ENCODE data around the gene TSNAXIP1.

Gene TSNAXIP1

GRCh38 chr16:67801241-67801640 is 5.4 kb upstream of the TSNAXIP1 start:
- Histone ChIP-seq H3K27ac (ENCODE audit: insufficient read depth in 1 of 2, low read depth in 1 of 2, low read length in 2 of 2, poor library complexity in 1 of 2, severe bottlenecking in 2 of 2) (no peak overlapping the region), H3K9me3 (ENCODE audit: control extremely low read depth in 1 of 5, control insufficient read depth in 4 of 5, insufficient read depth in 2 of 5, low read depth in 1 of 5, low read length in 4 of 5) (no peaks in the 10 kb centered on the region), H3K4me3 (ENCODE audit: control insufficient read depth in 1 of 7, extremely low read depth in 1 of 7, insufficient read depth in 4 of 7, low read depth in 2 of 7, low read length in 6 of 7) (no peak overlapping the region), H3K36me3 (ENCODE audit: control insufficient read depth in 4 of 4, insufficient read depth in 4 of 4, low read length in 3 of 4) (peaks cover 9 to 31% (median 26%) of the 10 kb centered on the region in 4 experiments), H3K4me1 (ENCODE audit: control extremely low read depth in 1 of 4, control insufficient read depth in 4 of 4, insufficient read depth in 4 of 4, low read length in 3 of 4) (peaks cover 10 to 29% (median 16%) of the 10 kb centered on the region in 4 experiments), H3K27me3 (replicated peaks in 2 of 5; ENCODE audit: control insufficient read depth in 4 of 5, insufficient read depth in 5 of 5, low read length in 4 of 5) (no peaks in the 10 kb centered on the region)
- ChIA-PET POLR2A (no interaction called here), CTCF (interaction anchor here (1.0 to 2.5 kb wide), 6 partner anchors 15 to 348 kb away, joined by 3 to 12 read pairs (median 4); partner anchors contain the start of gene NUTF2)
- no peak for DNase-seq
- 86% methylated on average over 1 of the region's 1 CpG for WGBS (ENCODE audit: insufficient coverage)

DNA sequence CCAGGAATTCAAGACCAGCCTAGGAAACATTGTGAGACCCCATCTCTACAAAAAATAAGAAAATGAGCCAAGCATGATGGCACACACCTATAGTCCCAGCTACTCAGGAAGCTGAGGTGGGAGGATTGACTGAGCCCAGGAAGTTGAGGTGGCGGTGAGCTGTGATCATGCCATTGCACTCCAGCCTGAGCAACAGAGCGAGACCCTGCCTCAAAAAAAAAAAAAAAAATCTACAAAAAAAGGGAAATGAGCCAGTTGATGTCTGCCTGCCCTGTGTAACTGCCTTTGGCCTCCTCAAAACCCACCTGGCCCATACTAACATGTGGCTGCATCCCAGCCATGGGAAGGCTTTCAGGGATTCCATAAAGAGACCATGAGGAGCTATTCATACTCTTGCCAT is 4.8 kb upstream of the TSNAXIP1 start:
- CTCF ChIA-PET, result interaction anchor here (0.8 to 2.5 kb wide), 5 partner anchors 14 to 129 kb away, joined by 3 to 12 read pairs (median 3); partner anchors contain the start of gene NUTF2

GRCh38 chr16:67803894-67804293 is 2.8 kb upstream of the TSNAXIP1 start:
- CTCF ChIA-PET, result interaction anchor here (0.9 kb wide), 1 partner anchor 131 kb away, joined by 5 read pairs; no protein-coding TSS in a partner anchor
- Histone ChIP-seq H3K4me1 (ENCODE audit: control extremely low read depth in 1 of 4, control insufficient read depth in 4 of 4, insufficient read depth in 4 of 4, low read length in 3 of 4) (peaks cover 10 to 38% (median 22%) of the 10 kb centered on the region in 4 experiments), H3K4me3 (ENCODE audit: control insufficient read depth in 1 of 7, extremely low read depth in 1 of 7, insufficient read depth in 4 of 7, low read depth in 2 of 7, low read length in 6 of 7) (no peak overlapping the region), H3K27me3 (replicated peaks in 2 of 5; ENCODE audit: control insufficient read depth in 4 of 5, insufficient read depth in 5 of 5, low read length in 4 of 5) (no peaks in the 10 kb centered on the region), H3K9me3 (ENCODE audit: control extremely low read depth in 1 of 5, control insufficient read depth in 4 of 5, insufficient read depth in 2 of 5, low read depth in 1 of 5, low read length in 4 of 5) (no peaks in the 10 kb centered on the region), H3K27ac (ENCODE audit: insufficient read depth in 1 of 2, low read depth in 1 of 2, low read length in 2 of 2, poor library complexity in 1 of 2, severe bottlenecking in 2 of 2) (no peak overlapping the region), H3K36me3 (ENCODE audit: control insufficient read depth in 4 of 4, insufficient read depth in 4 of 4, low read length in 3 of 4) (peaks cover 3 to 30% (median 19%) of the 10 kb centered on the region in 4 experiments)
- POLR2A ChIA-PET, result interaction anchor here (0.7 kb wide), 1 partner anchor 46 kb away, joined by 5 read pairs; no protein-coding TSS in a partner anchor
- 100% methylated on average over 1 of the region's 3 CpGs for WGBS (ENCODE audit: insufficient coverage)
- peak in 2 of 3 donors; percentile 35 to 51 for DNase-seq

More for the DNA sequence above, 4.8 kb upstream of the TSNAXIP1 start:
- H3K4me1 ChIP-seq (ENCODE audit: control extremely low read depth in 1 of 4, control insufficient read depth in 4 of 4, insufficient read depth in 4 of 4, low read length in 3 of 4), result peaks cover 10 to 30% (median 16%) of the 10 kb centered on the region in 4 experiments
- WGBS (ENCODE audit: insufficient coverage), result 60% methylated on average over 1 of the region's 2 CpGs
- POLR2A ChIA-PET, result no interaction called here
- peak overlapping the region in 1 of 2 experiments; percentile 3 for H3K27ac ChIP-seq (ENCODE audit: insufficient read depth in 1 of 2, low read depth in 1 of 2, low read length in 2 of 2, poor library complexity in 1 of 2, severe bottlenecking in 2 of 2)
- peak in 1 of 3 donors; percentile 28 for DNase-seq
- no peak overlapping the region for H3K4me3 ChIP-seq (ENCODE audit: control insufficient read depth in 1 of 7, extremely low read depth in 1 of 7, insufficient read depth in 4 of 7, low read depth in 2 of 7, low read length in 6 of 7)
- peaks cover 9 to 31% (median 26%) of the 10 kb centered on the region in 4 experiments for H3K36me3 ChIP-seq (ENCODE audit: control insufficient read depth in 4 of 4, insufficient read depth in 4 of 4, low read length in 3 of 4)
- H3K9me3 ChIP-seq (ENCODE audit: control extremely low read depth in 1 of 5, control insufficient read depth in 4 of 5, insufficient read depth in 2 of 5, low read depth in 1 of 5, low read length in 4 of 5), result no peaks in the 10 kb centered on the region
- H3K27me3 ChIP-seq (replicated peaks in 2 of 5; ENCODE audit: control insufficient read depth in 4 of 5, insufficient read depth in 5 of 5, low read length in 4 of 5), result no peaks in the 10 kb centered on the region

DNA sequence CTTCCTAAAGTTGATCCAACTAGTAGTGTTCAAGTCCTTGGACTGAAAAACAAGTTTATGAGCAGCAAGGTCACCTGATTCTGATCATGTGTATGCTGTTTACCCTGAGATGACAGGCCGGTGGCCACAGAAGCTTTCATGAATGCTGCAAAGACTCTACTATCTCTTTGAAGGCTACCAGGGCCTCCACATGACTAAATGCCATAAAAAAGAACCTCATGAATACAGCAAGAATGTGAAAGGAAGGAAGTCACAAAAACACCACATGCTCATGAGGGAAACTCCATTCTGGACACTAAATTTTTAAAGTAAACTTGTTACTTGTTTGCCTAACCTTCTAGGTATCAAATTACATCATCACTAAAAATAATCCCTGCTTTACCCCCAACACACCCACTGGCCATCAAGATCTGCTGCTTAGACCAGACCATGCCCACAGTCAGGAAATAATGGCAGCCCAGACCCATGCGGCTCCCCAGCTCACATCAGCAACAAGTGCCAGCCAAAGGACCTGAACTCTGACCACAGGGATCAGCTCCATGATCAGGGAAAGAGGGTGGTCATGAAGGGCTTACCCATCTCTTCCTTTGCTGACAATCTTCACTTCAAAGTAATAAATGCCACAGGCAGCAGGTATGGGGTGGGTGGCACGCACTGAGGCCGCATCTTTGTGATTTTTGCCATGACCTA is 1.7 kb upstream of the TSNAXIP1 start:
- H3K4me1 ChIP-seq (ENCODE audit: control extremely low read depth in 1 of 4, control insufficient read depth in 4 of 4, insufficient read depth in 4 of 4, low read length in 3 of 4), result peaks cover 10 to 38% (median 22%) of the 10 kb centered on the region in 4 experiments
- DNase-seq, result no peak
- POLR2A ChIA-PET, result no interaction called here
- peak overlapping the region in 1 of 2 experiments; percentile 94 for H3K27ac ChIP-seq (ENCODE audit: insufficient read depth in 1 of 2, low read depth in 1 of 2, low read length in 2 of 2, poor library complexity in 1 of 2, severe bottlenecking in 2 of 2)
- no peaks in the 10 kb centered on the region for H3K27me3 ChIP-seq (replicated peaks in 2 of 5; ENCODE audit: control insufficient read depth in 4 of 5, insufficient read depth in 5 of 5, low read length in 4 of 5)
- peaks cover 3 to 27% (median 16%) of the 10 kb centered on the region in 4 experiments for H3K36me3 ChIP-seq (ENCODE audit: control insufficient read depth in 4 of 4, insufficient read depth in 4 of 4, low read length in 3 of 4)
- WGBS (ENCODE audit: insufficient coverage), result 100% methylated on average over 3 of the region's 4 CpGs
- CTCF ChIA-PET, result interaction anchor here (0.5 to 0.9 kb wide), 2 partner anchors 11 to 12 kb away, joined by 3 to 4 read pairs; no protein-coding TSS in a partner anchor
- no peaks in the 10 kb centered on the region for H3K9me3 ChIP-seq (ENCODE audit: control extremely low read depth in 1 of 5, control insufficient read depth in 4 of 5, insufficient read depth in 2 of 5, low read depth in 1 of 5, low read length in 4 of 5)
- peak overlapping the region; percentile 78 to 100 (median 94) for H3K4me3 ChIP-seq (ENCODE audit: control insufficient read depth in 1 of 7, extremely low read depth in 1 of 7, insufficient read depth in 4 of 7, low read depth in 2 of 7, low read length in 6 of 7)

GRCh38 chr16:67805718-67806427 is 816 bp upstream of the TSNAXIP1 start:
- ChIA-PET POLR2A (interaction anchor here (1.1 to 1.2 kb wide), 2 partner anchors 10 to 24 kb away, joined by 3 to 6 read pairs; no protein-coding TSS in a partner anchor), CTCF (interaction anchor here (0.5 to 3.0 kb wide), 7 partner anchors 10 to 133 kb away, joined by 3 to 24 read pairs (median 3); no protein-coding TSS in a partner anchor)
- Histone ChIP-seq H3K4me1 (ENCODE audit: control extremely low read depth in 1 of 4, control insufficient read depth in 4 of 4, insufficient read depth in 4 of 4, low read length in 3 of 4) (peaks cover 10 to 36% (median 20%) of the 10 kb centered on the region in 4 experiments), H3K36me3 (ENCODE audit: control insufficient read depth in 4 of 4, insufficient read depth in 4 of 4, low read length in 3 of 4) (peaks cover 3 to 22% (median 11%) of the 10 kb centered on the region in 4 experiments), H3K4me3 (ENCODE audit: control insufficient read depth in 1 of 7, extremely low read depth in 1 of 7, insufficient read depth in 4 of 7, low read depth in 2 of 7, low read length in 6 of 7) (peak overlapping the region; percentile 78 to 100 (median 94)), H3K9me3 (ENCODE audit: control extremely low read depth in 1 of 5, control insufficient read depth in 4 of 5, insufficient read depth in 2 of 5, low read depth in 1 of 5, low read length in 4 of 5) (no peaks in the 10 kb centered on the region), H3K27ac (ENCODE audit: insufficient read depth in 1 of 2, low read depth in 1 of 2, low read length in 2 of 2, poor library complexity in 1 of 2, severe bottlenecking in 2 of 2) (peak overlapping the region; percentile 86 to 94), H3K27me3 (replicated peaks in 2 of 5; ENCODE audit: control insufficient read depth in 4 of 5, insufficient read depth in 5 of 5, low read length in 4 of 5) (no peaks in the 10 kb centered on the region)
- 2% methylated on average over 26 of the region's 26 CpGs for WGBS (ENCODE audit: insufficient coverage)
- no peak for DNase-seq

GRCh38 chr16:67807148-67807682 is 526 bp downstream of the TSNAXIP1 start:
- Histone ChIP-seq H3K36me3 (ENCODE audit: control insufficient read depth in 4 of 4, insufficient read depth in 4 of 4, low read length in 3 of 4) (peaks cover 3 to 16% (median 8%) of the 10 kb centered on the region in 4 experiments), H3K4me1 (ENCODE audit: control extremely low read depth in 1 of 4, control insufficient read depth in 4 of 4, insufficient read depth in 4 of 4, low read length in 3 of 4) (peaks cover 10 to 30% (median 20%) of the 10 kb centered on the region in 4 experiments), H3K4me3 (ENCODE audit: control insufficient read depth in 1 of 7, extremely low read depth in 1 of 7, insufficient read depth in 4 of 7, low read depth in 2 of 7, low read length in 6 of 7) (peak overlapping the region; percentile 78 to 100 (median 94)), H3K27ac (ENCODE audit: insufficient read depth in 1 of 2, low read depth in 1 of 2, low read length in 2 of 2, poor library complexity in 1 of 2, severe bottlenecking in 2 of 2) (peak overlapping the region; percentile 38 to 94), H3K27me3 (replicated peaks in 2 of 5; ENCODE audit: control insufficient read depth in 4 of 5, insufficient read depth in 5 of 5, low read length in 4 of 5) (no peaks in the 10 kb centered on the region), H3K9me3 (ENCODE audit: control extremely low read depth in 1 of 5, control insufficient read depth in 4 of 5, insufficient read depth in 2 of 5, low read depth in 1 of 5, low read length in 4 of 5) (no peaks in the 10 kb centered on the region)
- WGBS (ENCODE audit: insufficient coverage), result 45% methylated on average over 18 of the region's 24 CpGs
- DNase-seq, result no peak
- ChIA-PET POLR2A (interaction anchor here (0.6 to 1.2 kb wide), 3 partner anchors 9 to 26 kb away, joined by 3 to 6 read pairs (median 3); no protein-coding TSS in a partner anchor), CTCF (interaction anchor here (0.7 to 3.0 kb wide), 13 partner anchors 9 to 245 kb away, joined by 3 to 24 read pairs (median 3); no protein-coding TSS in a partner anchor)
